Fibroblast of lung (primary cell): Measurements from ENCODE around the gene ITGAD.

ENCODE experiments used
- CTCF ChIP-seq, 2 donors: IDR thresholded peaks in 1 of 2; conservative IDR thresholded peaks in 1 of 2; 1 replicate in 1 of 2; 2 replicates in 1 of 2; pipeline ENCODE4 v1.5.1; 2011 to 2012; ENCODE audit warnings: low read length in 2 of 2, control low read depth in 1 of 2, inconsistent platforms in 1 of 2, low read depth in 1 of 2, mild to moderate bottlenecking in 1 of 2
- EZH2 ChIP-seq: IDR thresholded peaks from 2 replicates; pipeline ENCODE4 v1.5.1; 2012; ENCODE audit warnings: low read length, control low read depth, mild to moderate bottlenecking; ENCODE audit errors: missing control alignments

- TF ChIP-seq CTCF (conservative IDR thresholded peaks at IDR 0.05 in 1 of 2, IDR thresholded peaks at IDR 0.05 in 1 of 2; ENCODE audit: low read depth in 1 of 2, low read length in 2 of 2) (no peak), EZH2 (no peak)
Observed at GRCh38 chr16:31363721-31364120, 29.4 kb upstream of the ITGAD start.
